ENCODE results near the gene CDADC1. TPM values are rescaled to one million over a fixed set of nuclear protein-coding genes. Genes with fewer than 3 reads are reported as not detected.
"Not testable (repeated sequence)": the region's sequence is repeated elsewhere in the genome, so short reads cannot be mapped to it uniquely, and the experiment has no call there.

The CDADC1 gene
- total RNA-seq, 2 experiments from 2014 or later = 9.3 to 10.9 TPM

DNA sequence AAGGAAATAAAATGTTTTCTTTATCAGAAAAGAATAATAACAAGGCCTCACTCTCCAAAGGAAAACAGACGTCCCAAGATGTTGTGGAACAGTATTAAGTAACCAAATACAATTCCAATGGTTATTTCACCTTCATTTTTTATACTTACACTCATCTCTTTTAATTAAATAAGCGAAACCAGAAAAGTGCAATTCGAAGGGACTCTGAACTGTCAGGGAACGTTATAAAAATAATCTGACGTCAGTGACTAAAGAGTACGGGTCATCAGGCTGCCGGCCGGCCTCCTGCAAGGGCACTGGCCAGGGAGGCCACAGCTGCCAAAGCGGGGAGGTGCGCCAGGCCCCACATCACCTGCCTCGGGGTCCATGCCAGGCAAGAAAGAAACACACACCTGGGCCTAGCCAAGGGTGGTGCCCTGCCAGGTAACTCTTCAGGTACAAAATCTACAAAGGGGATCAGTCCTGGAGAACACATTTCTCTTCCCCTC, 61.2 kb downstream of the CDADC1 start:
- no peak for DNase-seq
- H3K4me3 Mint-ChIP-seq = no peak overlapping the region
- H3K36me3 Mint-ChIP-seq = no peaks in the 10 kb centered on the region
- no peaks in the 10 kb centered on the region for H3K27me3 Mint-ChIP-seq
- H3K27ac Mint-ChIP-seq = no peak overlapping the region
- H3K9me3 Mint-ChIP-seq = no peaks in the 10 kb centered on the region
- peaks cover 4% of the 10 kb centered on the region for H3K4me1 Mint-ChIP-seq

GRCh38 chr13:49310251-49310650, 62.5 kb downstream of the CDADC1 start:
- H3K27ac Mint-ChIP-seq = no peak overlapping the region
- DNase-seq = no peak
- no peaks in the 10 kb centered on the region for H3K36me3 Mint-ChIP-seq
- H3K9me3 Mint-ChIP-seq = no peaks in the 10 kb centered on the region
- no peaks in the 10 kb centered on the region for H3K27me3 Mint-ChIP-seq
- H3K4me1 Mint-ChIP-seq = peaks cover 5% of the 10 kb centered on the region
- no peak overlapping the region for H3K4me3 Mint-ChIP-seq

- Mint-ChIP-seq H3K36me3 (no peaks in the 10 kb centered on the region), H3K27me3 (no peaks in the 10 kb centered on the region), H3K9me3 (no peaks in the 10 kb centered on the region), H3K27ac (no peak overlapping the region), H3K4me3 (no peak overlapping the region), H3K4me1 (peaks cover 5% of the 10 kb centered on the region)
- no peak for DNase-seq
These were observed 64.1 kb downstream of the CDADC1 start for GRCh38 chr13:49311816-49312215.

- Mint-ChIP-seq H3K9me3 (no peaks in the 10 kb centered on the region), H3K4me1 (peaks cover 5% of the 10 kb centered on the region), H3K27me3 (no peaks in the 10 kb centered on the region), H3K4me3 (no peak overlapping the region), H3K36me3 (no peaks in the 10 kb centered on the region), H3K27ac (no peak overlapping the region)
- no peak for DNase-seq
These were observed 66.7 kb downstream of the CDADC1 start for GRCh38 chr13:49314344-49314882.

- Mint-ChIP-seq H3K4me3 (no peak overlapping the region), H3K4me1 (peaks cover 5% of the 10 kb centered on the region), H3K36me3 (no peaks in the 10 kb centered on the region), H3K27me3 (no peaks in the 10 kb centered on the region), H3K9me3 (no peaks in the 10 kb centered on the region), H3K27ac (no peak overlapping the region)
- no peak for DNase-seq
These were observed 67.4 kb downstream of the CDADC1 start for GRCh38 chr13:49315036-49315565.

- no peaks in the 10 kb centered on the region for H3K36me3 Mint-ChIP-seq
- H3K27ac Mint-ChIP-seq = no peak overlapping the region
- H3K4me1 Mint-ChIP-seq = peaks cover 10% of the 10 kb centered on the region
- H3K4me3 Mint-ChIP-seq = no peak overlapping the region
- H3K9me3 Mint-ChIP-seq = no peaks in the 10 kb centered on the region
- H3K27me3 Mint-ChIP-seq = no peaks in the 10 kb centered on the region
- DNase-seq = no peak
These were observed 68.2 kb downstream of the CDADC1 start for GRCh38 chr13:49315756-49316482.

GRCh38 chr13:49319551-49319950, 71.8 kb downstream of the CDADC1 start:
- Mint-ChIP-seq H3K4me1 (peaks cover 11% of the 10 kb centered on the region), H3K9me3 (no peaks in the 10 kb centered on the region), H3K27ac (no peak overlapping the region), H3K4me3 (no peak overlapping the region), H3K36me3 (no peaks in the 10 kb centered on the region), H3K27me3 (no peaks in the 10 kb centered on the region)
- no peak for DNase-seq

DNA sequence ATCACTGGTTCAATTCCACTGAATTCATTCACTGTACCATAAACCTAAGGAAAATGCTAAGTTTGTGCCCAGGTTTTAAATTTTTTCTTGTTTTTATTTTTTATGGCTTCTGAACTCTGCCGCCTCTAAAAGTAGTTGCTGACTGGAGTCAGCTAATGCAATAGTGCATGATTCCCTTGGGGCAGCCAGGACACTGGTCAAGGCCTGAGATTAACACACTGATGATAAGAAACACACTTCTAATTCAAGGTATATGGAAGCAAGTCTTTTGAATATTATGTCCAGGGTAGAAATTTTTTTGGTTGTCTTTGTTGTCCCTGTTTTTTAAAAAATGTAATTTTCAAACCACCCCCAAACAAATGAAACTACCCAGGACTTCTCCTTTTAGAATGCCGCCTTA, 72.2 kb downstream of the CDADC1 start:
- Mint-ChIP-seq H3K27me3 (no peaks in the 10 kb centered on the region), H3K4me3 (no peak overlapping the region), H3K9me3 (no peaks in the 10 kb centered on the region), H3K36me3 (no peaks in the 10 kb centered on the region), H3K27ac (no peak overlapping the region), H3K4me1 (peaks cover 11% of the 10 kb centered on the region)
- DNase-seq = no peak

- Mint-ChIP-seq H3K4me3 (no peak overlapping the region), H3K4me1 (peaks cover 11% of the 10 kb centered on the region), H3K27me3 (no peaks in the 10 kb centered on the region), H3K27ac (no peak overlapping the region), H3K9me3 (no peaks in the 10 kb centered on the region), H3K36me3 (no peaks in the 10 kb centered on the region)
- no peak for DNase-seq
These were observed 73.2 kb downstream of the CDADC1 start for GRCh38 chr13:49320975-49321374.

DNA sequence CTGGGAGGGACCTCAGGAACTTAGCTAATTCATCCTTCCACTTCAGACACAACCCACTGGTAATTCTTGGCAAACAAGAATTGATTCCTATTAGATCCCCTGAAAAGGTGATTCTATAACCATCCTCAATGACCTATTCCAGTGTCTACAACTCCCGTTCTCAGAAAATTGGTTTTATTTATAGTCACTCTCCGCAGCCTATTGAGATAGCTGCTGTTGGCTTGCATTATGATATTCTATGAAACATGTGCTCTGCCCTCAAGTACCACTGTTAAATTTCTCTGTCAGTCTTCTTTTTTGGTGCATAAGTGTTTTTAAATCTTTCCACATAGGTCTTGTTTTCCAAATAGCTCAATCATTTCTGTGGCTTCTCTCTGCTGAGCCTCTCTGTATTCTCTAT, 75.0 kb downstream of the CDADC1 start:
- H3K27ac Mint-ChIP-seq = no peak overlapping the region
- H3K27me3 Mint-ChIP-seq = no peaks in the 10 kb centered on the region
- no peak overlapping the region for H3K4me3 Mint-ChIP-seq
- no peak for DNase-seq
- H3K36me3 Mint-ChIP-seq = no peaks in the 10 kb centered on the region
- no peaks in the 10 kb centered on the region for H3K9me3 Mint-ChIP-seq
- peaks cover 11% of the 10 kb centered on the region for H3K4me1 Mint-ChIP-seq

DNA sequence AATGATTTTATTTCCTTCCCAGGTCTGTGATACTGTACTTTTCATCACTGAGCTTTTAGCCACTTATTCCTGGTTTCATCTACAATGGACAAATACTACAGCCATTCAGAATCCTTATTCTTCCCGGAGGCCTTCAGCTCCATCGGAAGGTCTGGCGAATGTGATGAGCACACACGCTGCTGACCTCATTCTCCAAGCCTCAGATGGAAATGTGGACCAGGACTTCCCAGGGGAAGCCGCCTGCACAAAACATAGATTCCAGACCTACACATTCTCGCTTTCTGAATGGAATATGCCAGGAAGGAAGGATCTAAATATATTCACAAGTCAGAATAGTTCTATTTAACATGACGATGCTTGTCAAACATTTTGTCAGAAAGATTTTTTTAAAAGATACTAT, 75.6 kb downstream of the CDADC1 start:
- H3K36me3 Mint-ChIP-seq = no peaks in the 10 kb centered on the region
- H3K27ac Mint-ChIP-seq = no peak overlapping the region
- no peaks in the 10 kb centered on the region for H3K9me3 Mint-ChIP-seq
- H3K4me3 Mint-ChIP-seq = no peak overlapping the region
- peaks cover 11% of the 10 kb centered on the region for H3K4me1 Mint-ChIP-seq
- DNase-seq = no peak
- H3K27me3 Mint-ChIP-seq = no peaks in the 10 kb centered on the region

GRCh38 chr13:49326222-49326917, 78.6 kb downstream of the CDADC1 start:
- H3K27me3 Mint-ChIP-seq = no peaks in the 10 kb centered on the region
- no peak overlapping the region for H3K27ac Mint-ChIP-seq
- DNase-seq = no peak
- H3K36me3 Mint-ChIP-seq = no peaks in the 10 kb centered on the region
- peaks cover under 1% of the 10 kb centered on the region for H3K4me1 Mint-ChIP-seq
- H3K4me3 Mint-ChIP-seq = no peak overlapping the region
- H3K9me3 Mint-ChIP-seq = no peaks in the 10 kb centered on the region

DNA sequence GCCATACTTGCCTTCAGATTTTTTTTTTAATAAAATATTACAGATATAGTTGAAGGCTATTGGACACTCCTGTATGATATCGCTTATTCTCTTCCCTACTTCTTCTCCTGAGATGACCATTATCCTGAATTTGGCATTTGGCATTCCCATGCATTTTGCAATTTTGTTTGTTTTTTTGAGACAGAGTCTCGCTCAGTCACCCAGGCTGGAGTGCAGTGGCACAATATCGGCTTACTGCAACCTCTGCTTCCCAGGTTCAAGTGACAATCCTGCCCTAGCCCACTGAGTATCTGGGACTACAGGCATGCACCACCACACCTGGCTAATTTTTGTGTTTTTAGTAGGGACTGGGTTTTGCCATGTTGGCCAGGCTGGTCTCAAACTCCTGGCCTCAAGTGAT, 79.4 kb downstream of the CDADC1 start:
- H3K9me3 Mint-ChIP-seq, H3K27ac Mint-ChIP-seq, H3K27me3 Mint-ChIP-seq, H3K36me3 Mint-ChIP-seq, H3K4me3 Mint-ChIP-seq, DNase-seq, H3K4me1 Mint-ChIP-seq: not testable (repeated sequence)

GRCh38 chr13:49329831-49330545, 82.3 kb downstream of the CDADC1 start:
- no peak for DNase-seq
- Mint-ChIP-seq H3K4me3 (no peak overlapping the region), H3K4me1 (no peaks in the 10 kb centered on the region), H3K27me3 (no peaks in the 10 kb centered on the region), H3K9me3 (no peaks in the 10 kb centered on the region), H3K27ac (no peak overlapping the region), H3K36me3 (no peaks in the 10 kb centered on the region)

- DNase-seq = no peak
- Mint-ChIP-seq H3K27me3 (no peaks in the 10 kb centered on the region), H3K4me1 (no peaks in the 10 kb centered on the region), H3K36me3 (no peaks in the 10 kb centered on the region), H3K27ac (no peak overlapping the region), H3K4me3 (no peak overlapping the region), H3K9me3 (no peaks in the 10 kb centered on the region)
These were observed 82.8 kb downstream of the CDADC1 start for GRCh38 chr13:49330546-49330864.
